ENCODE results near the gene GABRB1.

Gene GABRB1

DNA sequence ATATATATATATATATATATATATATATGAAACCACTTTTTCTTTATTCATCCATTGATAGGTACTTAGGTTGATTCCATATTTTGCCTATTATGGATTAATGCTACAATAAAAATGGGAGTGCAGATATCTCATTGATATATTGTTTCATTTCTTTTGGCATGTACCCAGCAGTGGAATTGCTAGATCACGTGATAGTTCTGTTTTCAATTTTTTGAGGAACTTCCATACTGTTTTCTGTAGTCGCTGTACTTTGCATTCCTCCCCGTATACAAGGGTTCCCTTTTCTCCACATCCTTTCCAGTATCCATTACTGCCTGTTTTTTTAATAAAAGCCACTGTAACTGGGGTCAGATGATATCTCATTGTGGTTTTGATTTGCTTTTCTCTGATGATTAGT, 124.6 kb downstream of the GABRB1 start:
- Mint-ChIP-seq H3K4me1 (no peaks in the 10 kb centered on the region), H3K9me3 (no peaks in the 10 kb centered on the region), H3K4me3 (no peak overlapping the region), H3K36me3 (ENCODE audit: low read depth) (no peaks in the 10 kb centered on the region), H3K27me3 (ENCODE audit: low read depth, poor library complexity) (peaks cover 3% of the 10 kb centered on the region), H3K27ac (no peak overlapping the region)
- no peak for DNase-seq
- no peak for TF ChIP-seq CTCF (IDR thresholded peaks at IDR 0.05)

DNA sequence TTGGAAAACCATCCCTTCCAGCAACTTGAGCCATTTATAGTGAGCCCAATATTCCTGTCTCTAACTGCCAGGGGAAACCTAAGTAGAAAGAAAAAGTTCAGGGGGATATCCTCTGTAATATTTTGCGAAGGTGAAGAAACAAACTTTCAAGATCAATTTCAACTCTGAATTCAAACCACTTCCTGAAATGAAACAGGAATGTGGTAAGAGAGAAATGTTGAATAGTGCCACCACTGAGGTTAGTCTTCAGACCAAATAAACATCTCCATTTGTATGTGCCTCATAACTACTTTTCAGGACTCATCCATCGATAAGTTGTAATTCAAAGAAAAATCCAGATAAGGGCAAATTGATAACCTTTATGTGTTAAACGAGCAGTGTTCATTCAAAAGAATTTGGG, 128.7 kb downstream of the GABRB1 start:
- H3K9me3 Mint-ChIP-seq: no peaks in the 10 kb centered on the region
- no peaks in the 10 kb centered on the region for H3K4me1 Mint-ChIP-seq
- no peak for DNase-seq
- no peaks in the 10 kb centered on the region for H3K36me3 Mint-ChIP-seq (ENCODE audit: low read depth)
- no peak for TF ChIP-seq CTCF (IDR thresholded peaks at IDR 0.05)
- H3K4me3 Mint-ChIP-seq: no peak overlapping the region
- H3K27me3 Mint-ChIP-seq (ENCODE audit: low read depth, poor library complexity): no peaks in the 10 kb centered on the region
- no peak overlapping the region for H3K27ac Mint-ChIP-seq

DNA sequence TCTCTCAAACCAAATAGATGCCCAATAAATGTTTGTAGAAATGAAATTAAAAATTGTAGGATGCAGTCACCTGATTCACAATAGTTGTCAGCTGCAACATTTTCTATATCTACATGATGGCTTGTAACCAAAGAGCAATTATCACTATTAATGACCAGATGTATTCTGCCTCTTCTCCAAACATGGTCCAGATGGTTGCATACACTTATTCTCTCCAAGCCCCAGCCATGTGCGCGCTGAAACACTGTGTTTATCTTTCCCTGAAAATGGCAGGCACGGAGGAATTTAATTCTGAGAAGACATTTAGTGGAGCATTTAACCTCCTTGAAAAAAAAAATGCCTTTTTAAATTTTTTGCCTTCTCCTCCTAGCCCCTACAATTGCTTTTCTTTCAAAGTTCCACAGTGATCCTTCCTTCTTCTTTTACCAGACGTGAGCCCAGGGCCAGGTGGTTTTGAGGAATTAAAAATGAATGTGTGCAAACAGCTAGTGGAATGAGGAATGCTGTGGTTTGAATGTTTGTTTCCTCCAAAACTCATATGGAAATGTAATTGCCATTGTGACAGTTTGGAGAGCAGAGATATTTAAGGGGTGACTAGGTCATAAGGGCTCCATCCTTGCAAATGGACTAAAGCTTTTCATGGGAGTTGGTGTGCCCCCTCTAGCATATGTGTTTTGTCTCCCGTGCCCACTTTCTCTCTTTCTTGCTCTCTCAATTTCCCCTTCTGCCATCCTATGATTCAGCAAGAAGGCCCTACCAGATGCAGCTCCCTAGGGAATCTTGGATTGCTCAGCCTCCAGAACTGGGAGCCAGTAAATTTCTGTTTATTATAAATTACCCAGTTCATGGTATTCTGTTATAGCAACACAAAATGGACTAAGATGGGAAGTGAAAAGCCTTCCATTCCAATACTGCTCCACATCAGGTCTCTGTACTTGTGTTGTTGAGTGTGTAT, 136.0 kb downstream of the GABRB1 start:
- DNase-seq: no peak
- Mint-ChIP-seq H3K4me1 (no peaks in the 10 kb centered on the region), H3K27me3 (ENCODE audit: low read depth, poor library complexity) (peaks cover 4% of the 10 kb centered on the region), H3K4me3 (no peak overlapping the region), H3K9me3 (no peaks in the 10 kb centered on the region), H3K27ac (no peak overlapping the region), H3K36me3 (ENCODE audit: low read depth) (no peaks in the 10 kb centered on the region)
- TF ChIP-seq CTCF (IDR thresholded peaks at IDR 0.05): no peak

GRCh38 chr4:47184083-47184482, 152.7 kb downstream of the GABRB1 start:
- DNase-seq: no peak
- Mint-ChIP-seq H3K9me3 (no peaks in the 10 kb centered on the region), H3K36me3 (ENCODE audit: low read depth) (no peaks in the 10 kb centered on the region), H3K27me3 (ENCODE audit: low read depth, poor library complexity) (no peaks in the 10 kb centered on the region), H3K4me1 (no peaks in the 10 kb centered on the region), H3K4me3 (no peak overlapping the region), H3K27ac (no peak overlapping the region)
- no peak for TF ChIP-seq CTCF (IDR thresholded peaks at IDR 0.05)

DNA sequence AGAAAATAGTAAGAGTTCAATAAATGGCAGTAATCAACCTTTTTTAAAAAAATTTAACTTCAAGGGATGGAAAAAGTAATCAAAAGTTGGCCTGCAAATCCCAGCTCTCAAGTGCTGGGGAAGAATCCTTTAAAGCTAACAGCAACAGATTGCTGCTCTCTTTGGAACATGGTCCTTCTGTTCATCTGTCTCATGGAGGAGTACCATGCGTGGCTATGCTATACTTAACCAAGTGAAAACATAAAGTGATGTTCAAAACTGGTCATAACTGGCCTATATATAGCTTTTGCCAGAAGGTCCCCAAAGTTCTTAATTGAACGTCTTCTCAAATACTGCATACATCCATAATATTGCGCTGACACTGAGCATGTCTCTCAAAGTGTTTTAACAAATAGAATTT, 154.4 kb downstream of the GABRB1 start:
- no peaks in the 10 kb centered on the region for H3K36me3 Mint-ChIP-seq (ENCODE audit: low read depth)
- no peak overlapping the region for H3K4me3 Mint-ChIP-seq
- no peak overlapping the region for H3K27ac Mint-ChIP-seq
- H3K27me3 Mint-ChIP-seq (ENCODE audit: low read depth, poor library complexity): no peaks in the 10 kb centered on the region
- H3K4me1 Mint-ChIP-seq: no peaks in the 10 kb centered on the region
- H3K9me3 Mint-ChIP-seq: no peaks in the 10 kb centered on the region
- no peak for TF ChIP-seq CTCF (IDR thresholded peaks at IDR 0.05)
- no peak for DNase-seq

GRCh38 chr4:47187608-47188007, 156.2 kb downstream of the GABRB1 start:
- H3K4me3 Mint-ChIP-seq: no peak overlapping the region

More at GRCh38 chr4:47187608-47188007, 156.2 kb downstream of the GABRB1 start:
- H3K4me1 Mint-ChIP-seq: no peaks in the 10 kb centered on the region
- TF ChIP-seq CTCF (IDR thresholded peaks at IDR 0.05): no peak
- no peaks in the 10 kb centered on the region for H3K27me3 Mint-ChIP-seq (ENCODE audit: low read depth, poor library complexity)
- no peak for DNase-seq
- H3K9me3 Mint-ChIP-seq: no peaks in the 10 kb centered on the region
- H3K36me3 Mint-ChIP-seq (ENCODE audit: low read depth): no peaks in the 10 kb centered on the region
- no peak overlapping the region for H3K27ac Mint-ChIP-seq

Measured in nephron progenitor cell (in vitro differentiated cells).